GM23338 (cell line): ENCODE results near the gene AMIGO1. TPM values are rescaled to one million over a fixed set of nuclear protein-coding genes. Genes with fewer than 3 reads are reported as not detected.

ENCODE experiments used
- ATAC-seq: fragments of 200-7000 bp; cut with Tn5 transposase; 3 replicates; pipeline ENCODE4 v1.9.1; 2020
- DNase-seq: peaks from one replicate; pipeline ENCODE4 v3.0.0-alpha.2; 2015; ENCODE audit warnings: low spot score
- H2AFZ ChIP-seq: fragments of 200-600 bp; sonication (generic); 2 replicates; pipeline ENCODE4 v1.8.0; 2016; ENCODE audit warnings: antibody characterized with exemption, mild to moderate bottlenecking, moderate library complexity
- H3F3A ChIP-seq: fragments of 200-600 bp; sonication (generic); replicated peaks from 2 replicates; pipeline ENCODE4 v1.8.0; 2017; ENCODE audit warnings: antibody characterized with exemption, mixed run types, low read depth
- H3K27ac ChIP-seq: fragments of 200-600 bp; sonication (generic); 2 replicates; pipeline ENCODE4 v1.6.1; 2016; ENCODE audit warnings: low read depth
- H3K27me3 ChIP-seq: fragments of 200-600 bp; sonication (generic); 2 replicates; pipeline ENCODE4 v1.8.0; 2016; ENCODE audit warnings: mild to moderate bottlenecking, mixed run types, moderate library complexity; ENCODE audit not compliant: insufficient read depth
- H3K36me3 ChIP-seq: fragments of 200-600 bp; sonication (generic); 2 replicates; pipeline ENCODE4 v1.8.0; 2016; ENCODE audit warnings: mild to moderate bottlenecking; ENCODE audit not compliant: insufficient read depth
- H3K4me1 ChIP-seq: fragments of 200-600 bp; sonication (generic); 2 replicates; pipeline ENCODE4 v1.8.0; 2016; ENCODE audit warnings: mild to moderate bottlenecking, moderate library complexity; ENCODE audit not compliant: insufficient read depth
- H3K4me2 ChIP-seq: fragments of 200-600 bp; sonication (generic); 2 replicates; pipeline ENCODE4 v1.7.1; 2017; ENCODE audit warnings: mixed run types
- H3K4me3 ChIP-seq: fragments of 200-600 bp; sonication (generic); 2 replicates; pipeline ENCODE4 v1.6.1; 2016; ENCODE audit warnings: mixed run types
- H3K79me2 ChIP-seq: fragments of 200-600 bp; sonication (generic); replicated peaks from 2 replicates; pipeline ENCODE4 v1.8.0; 2017; ENCODE audit warnings: mild to moderate bottlenecking; ENCODE audit not compliant: insufficient read depth
- H3K9me2 ChIP-seq: fragments of 200-600 bp; sonication (generic); 2 replicates; pipeline ENCODE4 v1.8.0; 2017; ENCODE audit not compliant: insufficient read depth
- H4K20me1 ChIP-seq: fragments of 200-600 bp; sonication (generic); replicated peaks from 2 replicates; pipeline ENCODE4 v1.8.0; 2017; ENCODE audit warnings: mild to moderate bottlenecking; ENCODE audit not compliant: insufficient read depth
- H3K27ac Mint-ChIP-seq: 2 replicates; pipeline ENCODE4 v1.8.0; 2020; ENCODE audit warnings: inconsistent platforms, mild to moderate bottlenecking, moderate library complexity, mixed read lengths
- H3K27me3 Mint-ChIP-seq: 3 replicates; pipeline ENCODE4 v1.8.0; 2022; ENCODE audit warnings: low read depth, mild to moderate bottlenecking, moderate library complexity, mixed read lengths, inconsistent platforms; ENCODE audit not compliant: insufficient read depth, poor library complexity
- H3K36me3 Mint-ChIP-seq: 3 replicates; pipeline ENCODE4 v1.8.0; 2021; ENCODE audit warnings: low read depth, mild to moderate bottlenecking, inconsistent platforms, moderate library complexity, mixed read lengths
- H3K4me1 Mint-ChIP-seq: 3 replicates; pipeline ENCODE4 v1.8.0; 2020; ENCODE audit warnings: mild to moderate bottlenecking, inconsistent platforms, mixed read lengths
- H3K4me3 Mint-ChIP-seq: 3 replicates; pipeline ENCODE4 v1.8.0; 2021; ENCODE audit warnings: moderate library complexity, mild to moderate bottlenecking, inconsistent platforms, mixed read lengths
- H3K9me3 Mint-ChIP-seq: 3 replicates; pipeline ENCODE4 v1.8.0; 2020; ENCODE audit warnings: moderate library complexity, mild to moderate bottlenecking, inconsistent platforms, mixed read lengths
- CREB1 ChIP-seq: fragments of 250-450 bp; sonication (Bioruptor Pico); IDR thresholded peaks from 2 replicates; pipeline ENCODE4 v1.5.0; 2020; ENCODE audit warnings: low read depth, mild to moderate bottlenecking, moderate library complexity
- CTCF ChIP-seq, 2 experiments: fragments of 200-600 bp in 1 of 2; sonication (generic) in 1 of 2; conservative IDR thresholded peaks; 2 replicates each; pipeline versions ENCODE4 v1.5.1 to v1.6.1; 2016 to 2017; ENCODE audit warnings: antibody characterized with exemption in 2 of 2, low read depth in 2 of 2, mild to moderate bottlenecking in 2 of 2, moderate library complexity in 1 of 2
- EZH2 ChIP-seq: fragments of 200-600 bp; sonication (generic); IDR thresholded peaks from one replicate; pipeline ENCODE4 v1.8.0; 2017; ENCODE audit warnings: antibody characterized with exemption, mild to moderate bottlenecking, low read depth; ENCODE audit not compliant: unreplicated experiment
- EZH2phosphoT487 ChIP-seq: fragments of 200-600 bp; sonication (generic); IDR thresholded peaks from one replicate; pipeline ENCODE4 v1.8.1; 2018; ENCODE audit warnings: antibody characterized with exemption; ENCODE audit not compliant: unreplicated experiment
- JUNB ChIP-seq: IDR thresholded peaks from one replicate; pipeline ENCODE4 v1.6.1; 2016; ENCODE audit warnings: antibody characterized with exemption; ENCODE audit not compliant: unreplicated experiment
- NANOG ChIP-seq: IDR thresholded peaks from 2 replicates; pipeline ENCODE4 v1.6.1; 2016; ENCODE audit warnings: antibody characterized with exemption, borderline replicate concordance
- REST ChIP-seq: IDR thresholded peaks from one replicate; pipeline ENCODE4 v1.6.1; 2018; ENCODE audit warnings: antibody characterized with exemption; ENCODE audit not compliant: unreplicated experiment
- STAT1 ChIP-seq: IDR thresholded peaks from one replicate; pipeline ENCODE4 v1.6.1; 2016; ENCODE audit warnings: antibody characterized with exemption; ENCODE audit not compliant: unreplicated experiment
- ZNF114 ChIP-seq: fragments of 250-450 bp; sonication (Bioruptor Pico); IDR thresholded peaks from 2 replicates; pipeline ENCODE4 v1.5.0; 2020; ENCODE audit warnings: mild to moderate bottlenecking, moderate library complexity
- ZNF331 ChIP-seq: fragments of 250-450 bp; sonication (Bioruptor Pico); IDR thresholded peaks from 2 replicates; pipeline ENCODE4 v1.5.0; 2020; ENCODE audit warnings: low read depth, mild to moderate bottlenecking, moderate library complexity
- ZNF462 ChIP-seq: fragments of 250-450 bp; sonication (Bioruptor Pico); IDR thresholded peaks from 2 replicates; pipeline ENCODE4 v1.5.0; 2020; ENCODE audit warnings: mild to moderate bottlenecking, moderate library complexity
- polyA plus RNA-seq: library from polyadenylated mRNA; unstranded; fragments of >200 nt; fragmentation: Nextera tagmentation; extraction: Ambion mirVana; gene quantifications from 2 replicates; pipeline ENCODE4 v1.2.1, GENCODE V29; 2016
- total RNA-seq: library from RNA; depleted of rRNA; stranded (reverse); fragments of >200 nt; shearing (Covaris generic); gene quantifications from 2 replicates; pipeline ENCODE4 v1.2.3, GENCODE V29; 2014

The AMIGO1 gene
- total and polyA plus RNA-seq, 2 experiments from 2014 or later = 0.53 to 3.8 TPM

DNA sequence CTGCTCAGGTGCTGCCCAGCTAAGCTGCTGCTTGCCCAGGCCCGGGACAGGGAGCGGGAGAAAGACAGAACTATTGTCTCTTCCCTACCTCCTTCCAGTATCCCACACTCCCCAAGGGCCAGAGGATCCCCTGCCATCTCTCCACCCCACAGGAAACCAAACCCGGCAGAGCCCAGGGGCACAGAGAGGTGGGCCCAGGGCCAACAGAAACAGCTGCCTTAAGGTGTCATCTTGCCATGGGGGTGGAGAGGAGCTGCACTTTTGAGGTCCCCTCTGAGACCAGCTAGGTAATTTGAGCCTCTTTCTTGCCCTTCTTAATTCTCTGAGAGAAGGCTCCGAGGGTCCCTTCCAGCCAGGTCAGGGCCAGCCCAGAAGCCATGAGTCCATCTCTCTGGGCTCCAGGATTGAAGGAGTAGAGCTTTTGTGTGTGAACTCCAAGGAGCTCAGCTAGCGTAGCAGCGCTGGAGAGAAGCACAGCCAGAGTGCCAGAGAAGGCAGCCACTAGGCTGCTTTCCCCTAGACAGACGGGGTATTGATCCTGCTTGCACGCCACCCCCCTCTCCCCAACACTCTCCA is 20.4 kb upstream of the AMIGO1 start:
- no peak for ATAC-seq
- no peak overlapping the region for H3K27ac Mint-ChIP-seq
- Histone ChIP-seq H3K4me1 (peaks cover 4% of the 10 kb centered on the region; the same call in 1 of the 2 replicates), H2AFZ (peak overlapping the region; percentile 56; the same call in 1 of the 2 replicates), H3K9me2 (no peaks in the 10 kb centered on the region), H3F3A (no peaks in the 10 kb centered on the region), H3K27me3 (no peaks in the 10 kb centered on the region), H4K20me1 (no peaks in the 10 kb centered on the region), H3K4me2 (no peak overlapping the region), H3K79me2 (no peaks in the 10 kb centered on the region), H3K36me3 (no peaks in the 10 kb centered on the region), H3K27ac (no peak overlapping the region), H3K4me3 (no peak overlapping the region)
- peaks cover 12% of the 10 kb centered on the region; the same call in 2 of the 3 replicates for H3K4me1 Mint-ChIP-seq
- H3K36me3 Mint-ChIP-seq = no peaks in the 10 kb centered on the region
- TF ChIP-seq ZNF114 (CRISPR knock-in tag) = no peak
- TF ChIP-seq CTCF (conservative IDR thresholded peaks at IDR 0.05; ENCODE audit: low read depth in 2 of 2) = no peak
- no peak for TF ChIP-seq NANOG
- TF ChIP-seq REST = no peak
- no peak for TF ChIP-seq STAT1
- TF ChIP-seq ZNF462 (CRISPR knock-in tag) = no peak
- no peak for TF ChIP-seq CREB1
- no peak for TF ChIP-seq EZH2phosphoT487
- no peak for TF ChIP-seq EZH2
- TF ChIP-seq JUNB = no peak
- TF ChIP-seq ZNF331 = no peak
- no peaks in the 10 kb centered on the region; the same call in 2 of the 3 replicates for H3K9me3 Mint-ChIP-seq
- H3K4me3 Mint-ChIP-seq = no peak overlapping the region
- no peak for DNase-seq
- peaks cover 12% of the 10 kb centered on the region for H3K27me3 Mint-ChIP-seq
